HCT116 (cell line): ENCODE results near the gene FBXO31. TPM values are rescaled to one million over a fixed set of nuclear protein-coding genes. Genes with fewer than 3 reads are reported as not detected.

Experiments
- ATAC-seq: fragments of 200-7000 bp; cut with Tn5 transposase; 2 replicates; pipeline ENCODE4 v1.9.1; 2020; ENCODE audit warnings: mild to moderate bottlenecking, moderate library complexity
- BruUV-seq: library from RNA; stranded (reverse); fragments of 400-500 nt; replicated peaks from 2 replicates; lab custom pipeline; 2021; lab: Mats Ljungman, UMichigan
- CTCF ChIA-PET: fragments of 300-600 bp; sonication (Branson Sonifier 250); formaldehyde crosslinking; loops from one replicate; lab custom pipeline; 2021; ENCODE audit warnings: antibody characterized with exemption; lab: Charles Lee
- POLR2A ChIA-PET: fragments of 300-600, 350-600 bp; sonication (Branson Sonifier 250); formaldehyde crosslinking; loops from one replicate; lab custom pipeline; 2021; ENCODE audit warnings: antibody characterized with exemption; lab: Charles Lee
- RAD21 ChIA-PET, 2 experiments: fragments of 300-600 bp; sonication (Branson Sonifier 250); formaldehyde crosslinking; loops; one replicate each; lab custom pipeline; 2023; ENCODE audit warnings: low total read pairs in 2 of 2; ENCODE audit not compliant: uncharacterized antibody in 2 of 2, unreplicated experiment in 2 of 2, low non-redundant PET in 1 of 2; lab: Charles Lee
- DNase-seq: peaks from one replicate; pipeline ENCODE4 v3.0.0-alpha.2; 2010; ENCODE audit warnings: low read depth, low spot score
- H2AFZ ChIP-seq: fragments of 200-600 bp; shearing (Covaris generic), sonication (generic); 2 replicates; pipeline ENCODE4 v1.6.1; 2017; ENCODE audit warnings: low read depth, mixed run types, mixed read lengths, antibody characterized with exemption, low read length; ENCODE audit not compliant: poor library complexity, severe bottlenecking
- H3K27ac ChIP-seq: 2 replicates; pipeline ENCODE4 v1.5.1; 2012; ENCODE audit warnings: low read depth, low read length
- H3K27me3 ChIP-seq: fragments of 200-600 bp; sonication (generic); 2 replicates; pipeline ENCODE4 v1.6.1; 2016; ENCODE audit warnings: mixed run types, low read length, mixed read lengths; ENCODE audit not compliant: insufficient read depth
- H3K36me3 ChIP-seq, 2 experiments: fragments of 200-500 bp in 1 of 2; fragments of 200-600 bp in 1 of 2; sonication (Bioruptor generic) in 1 of 2; sonication (generic) in 1 of 2; 2 replicates each; pipeline versions ENCODE4 v1.5.1 to v1.6.1; 2014 to 2016; ENCODE audit warnings: low read length in 2 of 2, inconsistent platforms in 1 of 2, mixed read lengths in 1 of 2, mixed run types in 1 of 2; ENCODE audit not compliant: insufficient read depth in 2 of 2, control insufficient read depth in 1 of 2
- H3K4me1 ChIP-seq, 2 experiments: fragments of 200-600 bp in 1 of 2; sonication (generic) in 1 of 2; 2 replicates each; pipeline versions ENCODE4 v1.5.1 to v1.6.1; 2012 to 2017; ENCODE audit warnings: low read length in 2 of 2, inconsistent platforms in 1 of 2, mild to moderate bottlenecking in 1 of 2, mixed read lengths in 1 of 2, mixed run types in 1 of 2, moderate library complexity in 1 of 2; ENCODE audit not compliant: insufficient read depth in 2 of 2, control insufficient read depth in 1 of 2
- H3K4me2 ChIP-seq: fragments of 200-600 bp; sonication (generic); 2 replicates; pipeline ENCODE4 v1.6.1; 2017; ENCODE audit warnings: mixed run types, low read length, mixed read lengths
- H3K4me3 ChIP-seq, 2 experiments: fragments of 200-600 bp in 1 of 2; sonication (generic) in 1 of 2; replicated peaks in 1 of 2; 2 replicates each; pipeline ENCODE4 v1.5.1; 2011 to 2016; ENCODE audit warnings: low read length in 2 of 2, control low read depth in 1 of 2, low read depth in 1 of 2, mild to moderate bottlenecking in 1 of 2, mixed read lengths in 1 of 2, mixed run types in 1 of 2
- H3K79me2 ChIP-seq: fragments of 200-600 bp; sonication (generic); 2 replicates; pipeline ENCODE4 v1.6.1; 2017; ENCODE audit warnings: mild to moderate bottlenecking, mixed run types, low read length, moderate library complexity, mixed read lengths; ENCODE audit not compliant: insufficient read depth
- H3K9ac ChIP-seq: fragments of 200-600 bp; sonication (generic); 2 replicates; pipeline ENCODE4 v1.6.1; 2016; ENCODE audit warnings: low read length, mixed read lengths
- H3K9me2 ChIP-seq: fragments of 200-600 bp; sonication (generic), shearing (Covaris generic); 2 replicates; pipeline ENCODE4 v1.6.1; 2017; ENCODE audit warnings: mixed run types, mild to moderate bottlenecking, moderate library complexity; ENCODE audit not compliant: insufficient read depth
- H3K9me3 ChIP-seq, 2 experiments: fragments of 200-500 bp in 1 of 2; fragments of 200-600 bp in 1 of 2; sonication (Bioruptor generic) in 1 of 2; sonication (generic) in 1 of 2; 2 replicates each; pipeline ENCODE4 v1.6.1; 2014 to 2017; ENCODE audit warnings: low read length in 2 of 2, mixed read lengths in 2 of 2, inconsistent platforms in 1 of 2, low read depth in 1 of 2, mild to moderate bottlenecking in 1 of 2, mixed run types in 1 of 2, moderate library complexity in 1 of 2; ENCODE audit not compliant: control insufficient read depth in 1 of 2, insufficient read depth in 1 of 2
- H4K20me1 ChIP-seq: fragments of 200-600 bp; sonication (generic), shearing (Covaris generic); 2 replicates; pipeline ENCODE4 v1.6.1; 2017; ENCODE audit warnings: mixed run types, mild to moderate bottlenecking, moderate library complexity; ENCODE audit not compliant: insufficient read depth
- CBX3 ChIP-seq: IDR thresholded peaks from 2 replicates; pipeline ENCODE4 v1.6.1; 2012; ENCODE audit warnings: low read depth
- CEBPB ChIP-seq: IDR thresholded peaks from 2 replicates; pipeline ENCODE4 v1.6.1; 2012; ENCODE audit warnings: low read depth
- ELF1 ChIP-seq: IDR thresholded peaks from 2 replicates; pipeline ENCODE4 v1.6.1; 2012; ENCODE audit warnings: low read depth, borderline replicate concordance
- FOSL1 ChIP-seq: IDR thresholded peaks from 2 replicates; pipeline ENCODE4 v1.6.1; 2012; ENCODE audit warnings: low read depth
- JUND ChIP-seq: IDR thresholded peaks from 2 replicates; pipeline ENCODE4 v1.6.1; 2012
- POLR2A ChIP-seq: IDR thresholded peaks from 2 replicates; pipeline ENCODE4 v1.7.0; 2011; ENCODE audit warnings: borderline replicate concordance; ENCODE audit not compliant: insufficient read depth, insufficient read length; ENCODE audit errors: extremely low read depth
- POLR2AphosphoS5 ChIP-seq: IDR thresholded peaks from 2 replicates; pipeline ENCODE4 v1.6.1; 2011; ENCODE audit warnings: mild to moderate bottlenecking, low read depth, low read length, moderate library complexity
- SP1 ChIP-seq: IDR thresholded peaks from 2 replicates; pipeline ENCODE4 v1.6.1; 2012; ENCODE audit warnings: low read depth
- SRF ChIP-seq: IDR thresholded peaks from 2 replicates; pipeline ENCODE4 v1.6.1; 2012; ENCODE audit warnings: low read depth
- TCF7L2 ChIP-seq: IDR thresholded peaks from 2 replicates; pipeline ENCODE4 v1.7.0; 2011; ENCODE audit warnings: borderline replicate concordance, inconsistent platforms; ENCODE audit not compliant: insufficient read depth, insufficient read length; ENCODE audit errors: extremely low read depth
- ZFX ChIP-seq: fragments of 450-650 bp; IDR thresholded peaks from 2 replicates; pipeline ENCODE4 v1.6.1; 2017
- intact Hi-C: fragments of 100-400 bp; cut with micrococcal nuclease; formaldehyde crosslinking; loops from 2 replicates; pipeline ENCODE4 v1.10.0; 2022
- total RNA-seq: library from RNA; stranded (reverse); gene quantifications from one replicate; pipeline ENCODE4 v1.2.1, GENCODE V29; 2021; ENCODE audit not compliant: unreplicated experiment
- TF ChIP-seq, protein P1 (sequence below), 3 experiments: fragments of 200-600 bp in 1 of 3; sonication (generic) in 1 of 3; IDR thresholded peaks in 2 of 3; conservative IDR thresholded peaks in 1 of 3; 2 replicates each; pipeline ENCODE4 v1.5.1; 2012 to 2017; ENCODE audit warnings: low read depth in 2 of 3, low read length in 2 of 3, antibody characterized with exemption in 1 of 3, borderline replicate concordance in 1 of 3, control low read depth in 1 of 3, mild to moderate bottlenecking in 1 of 3, mixed read lengths in 1 of 3, mixed run types in 1 of 3, moderate library complexity in 1 of 3; ENCODE audit not compliant: insufficient read depth in 1 of 3
- TF ChIP-seq, protein P2 (sequence below): IDR thresholded peaks from 2 replicates; pipeline ENCODE4 v1.6.1; 2011; ENCODE audit warnings: mild to moderate bottlenecking, low read length, moderate library complexity; ENCODE audit not compliant: insufficient replicate concordance; ENCODE audit errors: extremely low read depth

The FBXO31 gene
- total RNA-seq, 1 experiment from 2014 or later: 52.1 TPM

DNA sequence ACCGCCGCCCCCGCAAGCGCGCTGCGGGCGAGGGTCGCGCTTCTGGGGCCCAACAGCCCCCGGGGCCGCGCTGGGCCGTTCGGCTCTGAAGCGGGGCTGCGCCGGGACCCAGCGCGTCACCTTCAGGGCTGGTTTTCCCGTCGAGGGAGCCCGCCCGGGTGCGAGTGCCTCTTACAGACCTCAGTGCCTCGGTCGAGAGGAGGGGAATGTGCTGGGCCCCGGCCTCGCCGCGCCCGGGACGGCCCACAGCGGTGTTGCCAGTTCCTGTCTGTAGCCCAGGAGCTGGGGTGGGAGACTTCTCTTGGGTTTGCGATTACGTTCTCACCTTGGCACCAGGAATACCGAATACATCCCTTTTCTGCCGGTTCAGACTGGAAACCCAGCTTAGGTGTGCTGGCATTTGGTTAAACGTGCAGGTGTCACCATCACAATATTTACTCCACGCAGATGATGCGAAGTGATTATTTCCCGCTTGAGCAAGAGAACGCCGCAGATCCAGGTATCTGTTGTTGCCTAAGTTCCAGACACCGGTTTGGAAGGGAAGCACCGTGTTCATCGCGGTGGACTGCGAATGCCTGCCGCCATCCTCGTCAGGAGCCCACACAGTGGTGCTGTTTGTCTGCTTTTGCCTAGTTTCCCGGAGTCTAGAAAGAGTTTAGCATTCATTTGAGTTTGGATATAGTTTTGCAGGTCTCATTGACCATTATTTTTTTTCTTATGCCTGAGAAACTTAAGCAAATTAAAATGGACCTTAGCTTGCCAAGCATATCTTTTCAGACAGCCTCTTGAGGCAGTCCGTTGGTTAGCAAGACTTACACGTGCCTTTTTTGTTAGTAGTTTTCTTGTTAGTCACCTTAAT lies 9.5 kb upstream of the FBXO31 start:
- peak overlapping the region; percentile 60 for H3K27ac ChIP-seq
- POLR2A ChIA-PET: interaction anchor here (0.6 to 1.7 kb wide), 5 partner anchors 9 to 285 kb away, joined by 3 to 9 read pairs (median 6); partner anchors contain the start of gene FBXO31

More for the DNA sequence above, 9.5 kb upstream of the FBXO31 start:
- peaks cover 42 to 50% of the 10 kb centered on the region in 2 experiments for H3K4me1 ChIP-seq
- H2AFZ ChIP-seq: no peak overlapping the region
- H3K9ac ChIP-seq: peak overlapping the region; percentile 74
- no peaks in the 10 kb centered on the region for H3K36me3 ChIP-seq
- RAD21 ChIA-PET: interaction anchor here in 1 of 2 experiments (0.7 kb wide), 1 partner anchor 9 kb away, joined by 3 read pairs; the partner anchor contains the start of gene FBXO31
- BruUV-seq: TSS peak; percentile 66
- DNase-seq (no peak), ATAC-seq (no peak)
- peak overlapping the region; percentile 72 for H3K4me3 ChIP-seq
- CTCF ChIA-PET: interaction anchor here (1.6 kb wide), 1 partner anchor 14 kb away, joined by 9 read pairs; no protein-coding TSS in a partner anchor
- H3K9me2 ChIP-seq: no peaks in the 10 kb centered on the region
- 0 out of 2 replicates have a peak, but pooled peaks cover 7% of the 10 kb centered on the region for H4K20me1 ChIP-seq
- intact Hi-C loops: no loop called here
- H3K79me2 ChIP-seq: peaks cover 34% of the 10 kb centered on the region
- H3K4me2 ChIP-seq: peak overlapping the region; percentile 87
- H3K27me3 ChIP-seq: no peaks in the 10 kb centered on the region
- H3K9me3 ChIP-seq: no peaks in the 10 kb centered on the region
- TF ChIP-seq POLR2A (no peak), CEBPB (no peak), FOSL1 (no peak), JUND (no peak), SRF (no peak), TCF7L2 (no peak), ZFX (peak; percentile 67; the same call in 1 of the 2 replicates), CBX3 (no peak), POLR2AphosphoS5 (peak; percentile 29), ELF1 (no peak), SP1 (no peak)
- TF ChIP-seq, protein P1, sequence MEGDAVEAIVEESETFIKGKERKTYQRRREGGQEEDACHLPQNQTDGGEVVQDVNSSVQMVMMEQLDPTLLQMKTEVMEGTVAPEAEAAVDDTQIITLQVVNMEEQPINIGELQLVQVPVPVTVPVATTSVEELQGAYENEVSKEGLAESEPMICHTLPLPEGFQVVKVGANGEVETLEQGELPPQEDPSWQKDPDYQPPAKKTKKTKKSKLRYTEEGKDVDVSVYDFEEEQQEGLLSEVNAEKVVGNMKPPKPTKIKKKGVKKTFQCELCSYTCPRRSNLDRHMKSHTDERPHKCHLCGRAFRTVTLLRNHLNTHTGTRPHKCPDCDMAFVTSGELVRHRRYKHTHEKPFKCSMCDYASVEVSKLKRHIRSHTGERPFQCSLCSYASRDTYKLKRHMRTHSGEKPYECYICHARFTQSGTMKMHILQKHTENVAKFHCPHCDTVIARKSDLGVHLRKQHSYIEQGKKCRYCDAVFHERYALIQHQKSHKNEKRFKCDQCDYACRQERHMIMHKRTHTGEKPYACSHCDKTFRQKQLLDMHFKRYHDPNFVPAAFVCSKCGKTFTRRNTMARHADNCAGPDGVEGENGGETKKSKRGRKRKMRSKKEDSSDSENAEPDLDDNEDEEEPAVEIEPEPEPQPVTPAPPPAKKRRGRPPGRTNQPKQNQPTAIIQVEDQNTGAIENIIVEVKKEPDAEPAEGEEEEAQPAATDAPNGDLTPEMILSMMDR (IDR thresholded peaks at IDR 0.05 in 2 of 3, conservative IDR thresholded peaks at IDR 0.05 in 1 of 3; ENCODE audit: borderline replicate concordance in 1 of 3, insufficient read depth in 1 of 3, low read depth in 2 of 3, low read length in 2 of 3): no peak
- TF ChIP-seq, protein P2, sequence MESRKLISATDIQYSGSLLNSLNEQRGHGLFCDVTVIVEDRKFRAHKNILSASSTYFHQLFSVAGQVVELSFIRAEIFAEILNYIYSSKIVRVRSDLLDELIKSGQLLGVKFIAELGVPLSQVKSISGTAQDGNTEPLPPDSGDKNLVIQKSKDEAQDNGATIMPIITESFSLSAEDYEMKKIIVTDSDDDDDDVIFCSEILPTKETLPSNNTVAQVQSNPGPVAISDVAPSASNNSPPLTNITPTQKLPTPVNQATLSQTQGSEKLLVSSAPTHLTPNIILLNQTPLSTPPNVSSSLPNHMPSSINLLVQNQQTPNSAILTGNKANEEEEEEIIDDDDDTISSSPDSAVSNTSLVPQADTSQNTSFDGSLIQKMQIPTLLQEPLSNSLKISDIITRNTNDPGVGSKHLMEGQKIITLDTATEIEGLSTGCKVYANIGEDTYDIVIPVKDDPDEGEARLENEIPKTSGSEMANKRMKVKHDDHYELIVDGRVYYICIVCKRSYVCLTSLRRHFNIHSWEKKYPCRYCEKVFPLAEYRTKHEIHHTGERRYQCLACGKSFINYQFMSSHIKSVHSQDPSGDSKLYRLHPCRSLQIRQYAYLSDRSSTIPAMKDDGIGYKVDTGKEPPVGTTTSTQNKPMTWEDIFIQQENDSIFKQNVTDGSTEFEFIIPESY: no peak
